ENCODE results near the gene POU3F4.

DNA sequence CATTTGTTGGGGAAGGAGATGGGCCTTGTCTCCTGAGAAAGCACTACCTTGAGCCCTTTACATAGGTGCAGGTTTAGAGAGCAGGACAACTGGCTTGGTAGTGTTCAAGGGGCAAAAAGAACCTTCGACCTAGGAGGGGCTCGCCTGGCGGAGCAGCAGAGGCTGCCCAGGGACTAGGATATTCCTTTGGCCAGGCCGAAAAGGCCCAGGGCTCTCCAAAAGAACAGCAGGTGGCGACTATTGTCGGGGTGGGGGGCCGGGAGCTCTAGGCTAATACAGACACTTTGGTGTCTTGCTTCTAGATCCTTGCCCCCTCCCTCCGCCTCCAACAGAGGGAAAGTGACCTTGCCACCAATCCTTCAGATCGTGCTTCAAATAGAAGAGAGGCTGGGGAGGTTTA is 7.1 kb upstream of the POU3F4 start:
- no peak for TF ChIP-seq POLR2A (IDR thresholded peaks at IDR 0.05; ENCODE audit: low read depth, low read length)
- no peak for TF ChIP-seq TAF1 (IDR thresholded peaks at IDR 0.05; ENCODE audit: borderline replicate concordance, low read depth, low read length)
- TF ChIP-seq POLR2AphosphoS5 (IDR thresholded peaks at IDR 0.05; ENCODE audit: low read depth, low read length), result no peak
